Measurements from ENCODE around the gene PER1. TPM values are rescaled to one million over a fixed set of nuclear protein-coding genes. Genes with fewer than 3 reads are reported as not detected.

PER1 gene
- total and polyA plus RNA-seq, 2 of the 8 experiments (the other 6 are each of a cell fraction or from before 2014, with no cell fraction given): 9.6 to 38.0 TPM

- Histone ChIP-seq H3K23me2 (ENCODE audit: low read depth, low read length) (peaks cover 9% of the 10 kb centered on the region), H3K23ac (ENCODE audit: insufficient read length) (no peak overlapping the region), H3K36me3 (ENCODE audit: control insufficient read depth in 2 of 4, insufficient read depth in 4 of 4, low read length in 3 of 4) (peaks cover 3 to 21% (median 12%) of the 10 kb centered on the region in 4 experiments), H4K8ac (ENCODE audit: extremely low read depth, insufficient read depth, low read length) (no peak overlapping the region), H2AK5ac (ENCODE audit: low read depth, low read length) (no peak overlapping the region), H4K91ac (replicated peaks; ENCODE audit: insufficient read length, low read length) (no peak overlapping the region), H4K5ac (ENCODE audit: insufficient read length, low read depth, low read length) (no peak overlapping the region), H3K9ac (replicated peaks in 1 of 4; ENCODE audit: extremely low read depth in 1 of 4, low read depth in 3 of 4, low read length in 3 of 4) (no peak overlapping the region), H3K79me1 (ENCODE audit: low read depth, low read length) (no peaks in the 10 kb centered on the region), H2AFZ (ENCODE audit: low read length) (no peak overlapping the region), H3K4me2 (ENCODE audit: insufficient read depth in 1 of 2, low read depth in 2 of 2, low read length in 2 of 2) (peak overlapping the region in 1 of 2 experiments; percentile 99; a peak in 1 of 4 replicates), H3K4ac (replicated peaks; ENCODE audit: insufficient read length, low read depth, low read length) (no peak overlapping the region), H3K27me3 (replicated peaks in 1 of 4; ENCODE audit: control insufficient read depth in 3 of 4, extremely low read depth in 1 of 4, insufficient read depth in 3 of 4, low read length in 3 of 4) (peaks cover 0 to 7% (median 2%) of the 10 kb centered on the region in 4 experiments; a peak in 4 of 7 replicates), H3K18ac (ENCODE audit: extremely low read depth, low read length) (no peak overlapping the region), H2BK5ac (ENCODE audit: low read depth, low read length) (no peak overlapping the region; the same call in 1 of the 2 replicates), H2BK15ac (ENCODE audit: low read length) (no peak overlapping the region), H3K4me1 (replicated peaks in 1 of 4; ENCODE audit: control insufficient read depth in 3 of 4, insufficient read depth in 4 of 4, low read length in 3 of 4) (peaks cover 0 to 5% (median 3%) of the 10 kb centered on the region in 4 experiments; a peak in 2 of 7 replicates), H3K79me2 (ENCODE audit: control insufficient read depth in 1 of 2, insufficient read depth in 2 of 2, low read length in 2 of 2) (no peaks in the 10 kb centered on the region), H3K4me3 (ENCODE audit: extremely low read depth in 1 of 4, insufficient read depth in 2 of 4, low read depth in 3 of 4, low read length in 4 of 4) (no peak overlapping the region), H2BK20ac (ENCODE audit: low read length) (no peak overlapping the region), H4K20me1 (replicated peaks in 1 of 2; ENCODE audit: control insufficient read depth in 1 of 2, insufficient read depth in 2 of 2, low read length in 2 of 2) (peaks cover 0 to 10% of the 10 kb centered on the region in 2 experiments), H2BK12ac (ENCODE audit: low read depth, low read length) (no peak overlapping the region), H3K56ac (replicated peaks; ENCODE audit: insufficient read length, low read depth, low read length) (no peak overlapping the region), H3K27ac (ENCODE audit: low read depth, low read length) (peak overlapping the region; percentile 30; the same call in 1 of the 2 replicates), H2BK120ac (replicated peaks; ENCODE audit: low read depth, low read length) (no peak overlapping the region), H3K9me3 (ENCODE audit: insufficient read depth in 2 of 2, low read depth in 1 of 2, low read length in 1 of 2) (no peaks in the 10 kb centered on the region), H3K14ac (ENCODE audit: insufficient read length) (no peak overlapping the region)
- FAIRE-seq: no peak
- WGBS, 2 experiments (ENCODE audit: extremely low coverage in 1 of 2, insufficient coverage in 1 of 2, insufficient read length in 1 of 2, insufficient replicate concordance in 2 of 2, low coverage in 1 of 2, low lambda C conversion rate in 2 of 2, missing lambda C conversion rate in 1 of 2): 91% methylated on average over 17 of the region's 18 CpGs; no CpG with 5 or more reads in 1 of the 2 experiments
- CTCF ChIA-PET (ENCODE audit: partially characterized antibody): interaction anchor here (0.9 to 14.1 kb wide), 15 partner anchors 10 to 109 kb away, joined by 3 to 133 read pairs (median 4); partner anchors contain the start of genes PFAS and VAMP2
- DNase-seq (ENCODE audit: low read depth in 1 of 2, low spot score in 2 of 2): no peak
- POLR2A ChIA-PET (ENCODE audit: partially characterized antibody): interaction anchor here (0.9 to 10.3 kb wide), 14 partner anchors 9 to 227 kb away, joined by 3 to 76 read pairs (median 5); partner anchors contain the start of genes BORCS6, HES7, PER1 and TMEM107
- TF ChIP-seq NRF1 (IDR thresholded peaks at IDR 0.05; ENCODE audit: low read depth, low read length) (no peak), CEBPB (IDR thresholded peaks at IDR 0.05; ENCODE audit: low read depth, low read length) (no peak), KDM1A (IDR thresholded peaks at IDR 0.05; ENCODE audit: borderline replicate concordance, low read length) (no peak), POLR2A (IDR thresholded peaks at IDR 0.05; ENCODE audit: control extremely low read depth in 1 of 2, low read depth in 2 of 2, low read length in 2 of 2) (no peak), JUND (IDR thresholded peaks at IDR 0.05; ENCODE audit: low read length) (no peak), TAF1 (IDR thresholded peaks at IDR 0.05; ENCODE audit: low read depth, low read length) (no peak), RBBP5 (IDR thresholded peaks at IDR 0.05; ENCODE audit: borderline replicate concordance, low read depth, low read length) (no peak), BRCA1 (IDR thresholded peaks at IDR 0.05; ENCODE audit: low read depth, low read length) (no peak), SUZ12 (IDR thresholded peaks at IDR 0.05; ENCODE audit: low read length) (no peak), MAFK (IDR thresholded peaks at IDR 0.05; ENCODE audit: low read depth, low read length) (no peak), ZNF274 (IDR thresholded peaks at IDR 0.05; ENCODE audit: borderline replicate concordance, extremely low read depth, low read length) (no peak), SP4 (IDR thresholded peaks at IDR 0.05; ENCODE audit: low read length) (no peak)
Observed at GRCh38 chr17:8140065-8141029, 11.9 kb downstream of the PER1 start.

Measured in H1 (cell line).